ENCODE measurements around the gene RNGTT.

The RNGTT gene

GRCh38 chr6:88680654-88681053 lies 282.8 kb downstream of the RNGTT start:
- TF ChIP-seq CTCF (conservative IDR thresholded peaks at IDR 0.05; ENCODE audit: low read depth, low read length), result no peak
- no peak for DNase-seq (ENCODE audit: low read depth)
- H3K4me3 ChIP-seq (ENCODE audit: low read depth, low read length), result no peak overlapping the region

GRCh38 chr6:88679841-88680240 lies 283.6 kb downstream of the RNGTT start:
- H3K4me3 ChIP-seq (ENCODE audit: low read depth, low read length), result no peak overlapping the region
- TF ChIP-seq CTCF (conservative IDR thresholded peaks at IDR 0.05; ENCODE audit: low read depth, low read length), result no peak
- DNase-seq (ENCODE audit: low read depth), result no peak

- no peak for DNase-seq (ENCODE audit: low read depth)
- TF ChIP-seq CTCF (conservative IDR thresholded peaks at IDR 0.05; ENCODE audit: low read depth, low read length), result no peak
Observed at GRCh38 chr6:88677356-88677755, 286.1 kb downstream of the RNGTT start.

GRCh38 chr6:88671624-88672023 lies 291.8 kb downstream of the RNGTT start:
- no peak for DNase-seq (ENCODE audit: low read depth)
- no peak for TF ChIP-seq CTCF (conservative IDR thresholded peaks at IDR 0.05; ENCODE audit: low read depth, low read length)

More at GRCh38 chr6:88677356-88677755, 286.1 kb downstream of the RNGTT start:
- no peak overlapping the region for H3K4me3 ChIP-seq (ENCODE audit: low read depth, low read length)

GRCh38 chr6:88670369-88670768 lies 293.0 kb downstream of the RNGTT start:
- no peak for TF ChIP-seq CTCF (conservative IDR thresholded peaks at IDR 0.05; ENCODE audit: low read depth, low read length)
- no peak overlapping the region for H3K4me3 ChIP-seq (ENCODE audit: low read depth, low read length)
- no peak for DNase-seq (ENCODE audit: low read depth)

More at GRCh38 chr6:88671624-88672023, 291.8 kb downstream of the RNGTT start:
- no peak overlapping the region for H3K4me3 ChIP-seq (ENCODE audit: low read depth, low read length)

- no peak for TF ChIP-seq CTCF (conservative IDR thresholded peaks at IDR 0.05; ENCODE audit: low read depth, low read length)
- H3K4me3 ChIP-seq (ENCODE audit: low read depth, low read length), result no peak overlapping the region
- no peak for DNase-seq (ENCODE audit: low read depth)
Observed at GRCh38 chr6:88669475-88669874, 293.9 kb downstream of the RNGTT start.

GRCh38 chr6:88666901-88667300 lies 296.5 kb downstream of the RNGTT start:
- DNase-seq (ENCODE audit: low read depth), result no peak
- no peak overlapping the region for H3K4me3 ChIP-seq (ENCODE audit: low read depth, low read length)

More at GRCh38 chr6:88666901-88667300, 296.5 kb downstream of the RNGTT start:
- no peak for TF ChIP-seq CTCF (conservative IDR thresholded peaks at IDR 0.05; ENCODE audit: low read depth, low read length)
